HepG2 (cell line): Measurements from ENCODE around the gene ACER3. TPM values are rescaled to one million over a fixed set of nuclear protein-coding genes. Genes with fewer than 3 reads are reported as not detected.
A peak's percentile ranks its signal among the peaks of the same experiment; 100 is the strongest.

Experiments used
- ADNP ChIP-seq: sonication (generic); formaldehyde crosslinking; IDR thresholded peaks from 2 replicates; pipeline ENCODE4 v1.4.0; 2020; ENCODE audit warnings: missing genetic modification reagents
- ATF4 ChIP-seq, 2 experiments: fragments of 450-650 bp in 1 of 2; sonication (generic) in 1 of 2; formaldehyde crosslinking; IDR thresholded peaks; 2 replicates each; pipeline versions ENCODE4 v1.5.0 to v1.8.0; 2020 to 2022; ENCODE audit warnings: mild to moderate bottlenecking in 1 of 2, missing genetic modification reagents in 1 of 2
- ATF7 ChIP-seq, 2 experiments: fragments of 450-650 bp in 1 of 2; sonication (generic) in 1 of 2; formaldehyde crosslinking in 1 of 2; IDR thresholded peaks; 2 replicates each; pipeline versions ENCODE4 v1.4.0 to v1.6.1; 2016 to 2020; ENCODE audit warnings: antibody characterized with exemption in 1 of 2, mild to moderate bottlenecking in 1 of 2, missing genetic modification reagents in 1 of 2
- CERS6 ChIP-seq: sonication (generic); formaldehyde crosslinking; IDR thresholded peaks from 2 replicates; pipeline ENCODE4 v1.5.0; 2020; ENCODE audit warnings: missing genetic modification reagents
- E2F2 ChIP-seq: sonication (generic); formaldehyde crosslinking; IDR thresholded peaks from 2 replicates; pipeline ENCODE4 v1.4.0; 2020; ENCODE audit warnings: missing genetic modification reagents, borderline replicate concordance
- FUBP1 ChIP-seq: sonication (generic); formaldehyde crosslinking; IDR thresholded peaks from 2 replicates; pipeline ENCODE4 v1.5.1; 2020; ENCODE audit warnings: missing genetic modification reagents, mild to moderate bottlenecking, borderline replicate concordance
- HBP1 ChIP-seq: IDR thresholded peaks from 2 replicates; pipeline ENCODE4 v1.6.1; 2016; ENCODE audit warnings: low read depth, control low read depth
- HOXD1 ChIP-seq: sonication (generic); formaldehyde crosslinking; IDR thresholded peaks from 2 replicates; pipeline ENCODE4 v1.5.0; 2020; ENCODE audit warnings: missing genetic modification reagents
- KDM2A ChIP-seq: sonication (generic); formaldehyde crosslinking; IDR thresholded peaks from 2 replicates; pipeline ENCODE4 v1.4.0; 2020; ENCODE audit warnings: low read depth, missing genetic modification reagents, borderline replicate concordance
- NR0B2 ChIP-seq: sonication (generic); formaldehyde crosslinking; IDR thresholded peaks from 2 replicates; pipeline ENCODE4 v1.4.0; 2020; ENCODE audit warnings: mild to moderate bottlenecking, missing genetic modification reagents
- TEAD2 ChIP-seq: sonication (generic); formaldehyde crosslinking; IDR thresholded peaks from 2 replicates; pipeline ENCODE4 v1.9.0; 2021; ENCODE audit warnings: missing genetic modification reagents
- U2AF1 ChIP-seq: fragments of 200-400 bp; formaldehyde crosslinking; optimal IDR thresholded peaks from 2 replicates; pipeline ENCODE3; 2017; ENCODE audit warnings: mild to moderate bottlenecking, low read depth, low read length
- ZNF33B ChIP-seq: sonication (generic); formaldehyde crosslinking; IDR thresholded peaks from 2 replicates; pipeline ENCODE4 v1.5.1; 2020; ENCODE audit warnings: mild to moderate bottlenecking, missing genetic modification reagents
- ZNF572 ChIP-seq: sonication (generic); formaldehyde crosslinking; IDR thresholded peaks from 2 replicates; pipeline ENCODE4 v1.5.1; 2020; ENCODE audit warnings: mild to moderate bottlenecking, missing genetic modification reagents
- ZNF619 ChIP-seq: sonication (generic); formaldehyde crosslinking; IDR thresholded peaks from 2 replicates; pipeline ENCODE4 v1.4.0; 2020; ENCODE audit warnings: mild to moderate bottlenecking, missing genetic modification reagents
- ZNF709 ChIP-seq: sonication (generic); formaldehyde crosslinking; IDR thresholded peaks from 2 replicates; pipeline ENCODE4 v1.5.0; 2020; ENCODE audit warnings: mild to moderate bottlenecking, missing genetic modification reagents
- polyA plus RNA-seq, 8 experiments: library from polyadenylated mRNA; depleted of rRNA in 3 of 8; stranded (reverse) in 7 of 8; unstranded in 1 of 8; fragments of >200 nt; fragmentation: Illumina TruSeq in 4 of 8; extraction: Trizol in 4 of 8; gene quantifications; 2 replicates each; pipeline versions ENCODE4 v1.2.1 to v1.2.3, GENCODE V29; 2011 to 2016; ENCODE audit warnings: low read depth in 4 of 8, missing spikeins in 1 of 8, mixed read lengths in 1 of 8; ENCODE audit not compliant: insufficient read depth in 1 of 8
- total RNA-seq, 5 experiments: library from RNA; depleted of rRNA; stranded (reverse); fragments of >200 nt; fragmentation: Illumina TruSeq; extraction: Trizol; gene quantifications; 2 replicates each; pipeline ENCODE4 v1.2.3, GENCODE V29; 2016; ENCODE audit warnings: low read depth in 1 of 5
- TF ChIP-seq, protein P1 (sequence below): sonication (generic); formaldehyde crosslinking; IDR thresholded peaks from 2 replicates; pipeline ENCODE4 v1.5.0; 2020; ENCODE audit warnings: missing genetic modification reagents, mild to moderate bottlenecking, borderline replicate concordance
- TF ChIP-seq, protein P2 (sequence below): IDR thresholded peaks from 2 replicates; pipeline ENCODE4 v1.6.1; 2016; ENCODE audit warnings: low read depth, borderline replicate concordance

ACER3 gene
- total and polyA plus RNA-seq, 2 of the 13 experiments (the other 11 are each of a cell fraction or from before 2014, with no cell fraction given), result 6.0 to 9.8 TPM

DNA sequence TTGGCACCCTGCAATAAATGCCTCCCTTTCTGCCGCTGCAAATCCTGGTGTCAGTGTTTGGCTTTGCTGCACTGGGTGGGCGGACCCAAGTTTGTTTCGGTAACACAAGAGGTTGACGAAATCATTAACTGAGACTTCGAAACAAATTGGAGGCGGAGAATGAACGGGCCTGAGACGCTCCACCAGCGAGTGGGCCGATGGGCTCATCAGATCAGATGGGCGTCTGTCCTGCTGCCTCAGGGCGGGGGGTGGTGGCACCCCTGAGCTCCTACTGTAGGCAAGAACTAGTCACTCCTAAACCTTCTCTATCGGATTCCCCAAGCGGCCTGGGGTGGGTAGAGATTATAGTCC is 205.1 kb downstream of the ACER3 start (continued):
- TF ChIP-seq E2F2 (CRISPR knock-in tag) (no peak), ATF7 (IDR thresholded peaks at IDR 0.05) (no peak), ATF7 (CRISPR knock-in tag; IDR thresholded peaks at IDR 0.05) (no peak), NR0B2 (CRISPR knock-in tag) (0 out of 2 replicates have a peak, but pooled peaks have one; percentile 48), ZNF709 (no peak), ATF4 (CRISPR knock-in tag; IDR thresholded peaks at IDR 0.05) (peak in 1 of 2 experiments; percentile 87; a peak in 2 of 4 replicates), HBP1 (0 out of 2 replicates have a peak, but pooled peaks have one; percentile 0), TEAD2 (no peak), KDM2A (CRISPR knock-in tag) (no peak), ZNF619 (CRISPR knock-in tag) (no peak), ZNF33B (CRISPR knock-in tag) (0 out of 2 replicates have a peak, but pooled peaks have one; percentile 1), HOXD1 (CRISPR knock-in tag) (0 out of 2 replicates have a peak, but pooled peaks have one; percentile 34), U2AF1 (peak; percentile 37), CERS6 (no peak), FUBP1 (CRISPR knock-in tag) (no peak), ZNF572 (CRISPR knock-in tag) (no peak), ADNP (no peak)
- TF ChIP-seq, protein P1, sequence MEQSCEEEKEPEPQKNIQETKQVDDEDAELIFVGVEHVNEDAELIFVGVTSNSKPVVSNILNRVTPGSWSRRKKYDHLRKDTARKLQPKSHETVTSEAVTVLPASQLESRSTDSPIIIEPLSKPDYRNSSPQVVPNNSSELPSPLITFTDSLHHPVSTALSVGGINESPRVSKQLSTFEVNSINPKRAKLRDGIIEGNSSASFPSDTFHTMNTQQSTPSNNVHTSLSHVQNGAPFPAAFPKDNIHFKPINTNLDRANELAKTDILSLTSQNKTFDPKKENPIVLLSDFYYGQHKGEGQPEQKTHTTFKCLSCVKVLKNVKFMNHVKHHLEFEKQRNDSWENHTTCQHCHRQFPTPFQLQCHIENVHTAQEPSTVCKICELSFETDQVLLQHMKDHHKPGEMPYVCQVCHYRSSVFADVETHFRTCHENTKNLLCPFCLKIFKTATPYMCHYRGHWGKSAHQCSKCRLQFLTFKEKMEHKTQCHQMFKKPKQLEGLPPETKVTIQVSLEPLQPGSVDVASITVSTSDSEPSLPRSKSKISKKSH (CRISPR knock-in tag), result no peak
- TF ChIP-seq, protein P2, sequence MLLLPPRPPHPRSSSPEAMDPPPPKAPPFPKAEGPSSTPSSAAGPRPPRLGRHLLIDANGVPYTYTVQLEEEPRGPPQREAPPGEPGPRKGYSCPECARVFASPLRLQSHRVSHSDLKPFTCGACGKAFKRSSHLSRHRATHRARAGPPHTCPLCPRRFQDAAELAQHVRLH, result no peak
